IMR-90 (cell line): ENCODE data around the gene CABP7. TPM values are rescaled to one million over a fixed set of nuclear protein-coding genes. Genes with fewer than 3 reads are reported as not detected.

Experiments used
- ATAC-seq: fragments of 200-7000 bp; cut with Tn5 transposase; 2 replicates; pipeline ENCODE4 v1.9.1; 2020; ENCODE audit warnings: low read depth, mild to moderate bottlenecking, moderate library complexity
- BruUV-seq: library from RNA; stranded (reverse); fragments of 400-500 nt; replicated peaks from 2 replicates; lab custom pipeline; 2021; lab: Mats Ljungman, UMichigan
- CTCF ChIA-PET: fragments of 300-600 bp; formaldehyde crosslinking; extraction: SDS; loops from one replicate; lab custom pipeline; 2021; ENCODE audit warnings: antibody characterized with exemption; lab: Yijun Ruan, JAX
- POLR2A ChIA-PET: fragments of 300-600 bp; sonication (Branson Sonifier 250); formaldehyde crosslinking; loops from one replicate; lab custom pipeline; 2022; ENCODE audit warnings: antibody characterized with exemption; ENCODE audit not compliant: unreplicated experiment; lab: Charles Lee
- DNase-seq: peaks from one replicate; pipeline ENCODE4 v3.0.0; 2013
- H2AFZ ChIP-seq: replicated peaks from 2 replicates; pipeline ENCODE3; 2013; ENCODE audit warnings: low read length, mild to moderate bottlenecking; ENCODE audit not compliant: poor library complexity
- H2AK5ac ChIP-seq: 2 replicates; pipeline ENCODE4 v1.6.1; 2013; ENCODE audit warnings: low read depth, low read length, inconsistent platforms
- H2AK9ac ChIP-seq: replicated peaks from 2 replicates; pipeline ENCODE3; 2013; ENCODE audit warnings: mild to moderate bottlenecking, low read depth, low read length, moderate library complexity; ENCODE audit not compliant: poor library complexity
- H2BK120ac ChIP-seq: 2 replicates; pipeline ENCODE4 v1.6.1; 2013; ENCODE audit warnings: low read depth, low read length, inconsistent platforms
- H2BK15ac ChIP-seq: 3 replicates; pipeline ENCODE4 v1.6.1; 2013; ENCODE audit warnings: low read depth, low read length, inconsistent platforms
- H2BK20ac ChIP-seq: 2 replicates; pipeline ENCODE4 v1.6.1; 2013; ENCODE audit warnings: low read depth, mild to moderate bottlenecking, inconsistent platforms, low read length, moderate library complexity
- H2BK5ac ChIP-seq: 2 replicates; pipeline ENCODE4 v1.6.1; 2013; ENCODE audit warnings: mild to moderate bottlenecking, low read depth, low read length, inconsistent platforms; ENCODE audit not compliant: poor library complexity, severe bottlenecking
- H3K14ac ChIP-seq: replicated peaks from 2 replicates; pipeline ENCODE4 v1.6.1; 2013; ENCODE audit warnings: low read depth, low read length, inconsistent platforms
- H3K18ac ChIP-seq: 2 replicates; pipeline ENCODE4 v1.6.1; 2013; ENCODE audit warnings: low read depth, low read length, control low read depth
- H3K23ac ChIP-seq: 2 replicates; pipeline ENCODE4 v1.6.1; 2013; ENCODE audit warnings: low read depth, low read length, inconsistent platforms
- H3K27ac ChIP-seq: 2 replicates; pipeline ENCODE4 v1.5.1; 2013; ENCODE audit warnings: mild to moderate bottlenecking, control low read depth, low read length; ENCODE audit not compliant: insufficient read depth
- H3K27me3 ChIP-seq: 2 replicates; pipeline ENCODE4 v1.6.1; 2013; ENCODE audit warnings: low read length; ENCODE audit not compliant: control insufficient read depth, insufficient read depth
- H3K36me3 ChIP-seq: 2 replicates; pipeline ENCODE4 v1.6.1; 2013; ENCODE audit warnings: low read length, mixed read lengths; ENCODE audit not compliant: control insufficient read depth, insufficient read depth
- H3K4ac ChIP-seq: 2 replicates; pipeline ENCODE4 v1.6.1; 2013; ENCODE audit warnings: low read depth, low read length, inconsistent platforms
- H3K4me1 ChIP-seq: 2 replicates; pipeline ENCODE4 v1.6.1; 2013; ENCODE audit warnings: low read length, mixed read lengths; ENCODE audit not compliant: control insufficient read depth, insufficient read depth
- H3K4me2 ChIP-seq: 2 replicates; pipeline ENCODE4 v1.6.1; 2013; ENCODE audit warnings: low read depth, mild to moderate bottlenecking, control low read depth, low read length, moderate library complexity
- H3K4me3 ChIP-seq: 2 replicates; pipeline ENCODE4 v1.5.1; 2013; ENCODE audit warnings: low read depth, mild to moderate bottlenecking, control low read depth, low read length, moderate library complexity; ENCODE audit not compliant: insufficient read depth
- H3K56ac ChIP-seq: 2 replicates; pipeline ENCODE4 v1.6.1; 2013; ENCODE audit warnings: low read length, inconsistent platforms; ENCODE audit not compliant: insufficient read depth; ENCODE audit errors: extremely low read depth
- H3K79me1 ChIP-seq, 2 experiments: 2 replicates each; pipeline ENCODE4 v1.6.1; 2013; ENCODE audit warnings: low read length in 2 of 2, inconsistent platforms in 1 of 2, low read depth in 1 of 2
- H3K9ac ChIP-seq: 2 replicates; pipeline ENCODE4 v1.6.1; 2013; ENCODE audit warnings: low read depth, low read length, control low read depth
- H3K9me1 ChIP-seq: 2 replicates; pipeline ENCODE4 v1.6.1; 2013; ENCODE audit warnings: low read length, inconsistent platforms; ENCODE audit not compliant: insufficient read depth
- H3K9me3 ChIP-seq: 2 replicates; pipeline ENCODE4 v1.6.1; 2013; ENCODE audit warnings: low read length; ENCODE audit not compliant: control insufficient read depth, insufficient read depth
- H4K20me1 ChIP-seq: 2 replicates; pipeline ENCODE4 v1.6.1; 2013; ENCODE audit warnings: low read length, inconsistent platforms; ENCODE audit not compliant: insufficient read depth
- H4K5ac ChIP-seq: 2 replicates; pipeline ENCODE4 v1.6.1; 2013; ENCODE audit warnings: mild to moderate bottlenecking, low read depth, low read length, control low read depth
- H4K8ac ChIP-seq, 2 experiments: 2 replicates each; pipeline ENCODE4 v1.6.1; 2013; ENCODE audit warnings: low read depth in 2 of 2, low read length in 2 of 2, control low read depth in 1 of 2, inconsistent platforms in 1 of 2
- H4K91ac ChIP-seq: 2 replicates; pipeline ENCODE4 v1.6.1; 2013; ENCODE audit warnings: low read depth, low read length, inconsistent platforms; ENCODE audit not compliant: insufficient read depth
- CHD1 ChIP-seq: IDR thresholded peaks from 2 replicates; pipeline ENCODE4 v1.6.1; 2012; ENCODE audit warnings: low read depth, low read length, improper control_type of control experiment
- MAFK ChIP-seq: IDR thresholded peaks from 2 replicates; pipeline ENCODE4 v1.6.1; 2012; ENCODE audit warnings: low read depth, low read length, improper control_type of control experiment
- WGBS, 2 experiments: methylation state at CpG; one replicate each; pipeline versions ENCODE4 v1.1.5 to v1.1.7; 2013; ENCODE audit warnings: missing lambda C conversion rate in 2 of 2; ENCODE audit not compliant: insufficient read length in 1 of 2; ENCODE audit errors: extremely low coverage in 2 of 2; 5-methylcytosine and 5-hydroxymethylcytosine counted together
- dilution Hi-C: fragments of 300-500 bp; cut with HindIII; formaldehyde crosslinking; loops from one replicate; pipeline ENCODE4 v1.14.3; 2018; ENCODE audit warnings: low sequenced_read_pairs; ENCODE audit not compliant: unreplicated experiment
- in situ Hi-C: fragments of 300-500 bp; cut with MboI; formaldehyde crosslinking; loops from 3 replicates; pipeline ENCODE4 v1.14.3; 2019; ENCODE audit warnings: low sequenced_read_pairs, inconsistent platforms, mixed read lengths
- intact Hi-C: fragments of 100-400 bp; cut with micrococcal nuclease; formaldehyde crosslinking; loops from 2 replicates; pipeline ENCODE4 v1.10.0; 2022
- polyA plus RNA-seq, 3 experiments: library from polyadenylated mRNA; depleted of rRNA; stranded (reverse); fragments of >200 nt; gene quantifications; 2 replicates each; pipeline ENCODE4 v1.2.3, GENCODE V29; 2012; ENCODE audit warnings: low replicate concordance in 1 of 3
- total RNA-seq: library from RNA; depleted of rRNA; stranded (reverse); fragments of >200 nt; gene quantifications from 2 replicates; pipeline ENCODE4 v1.2.3, GENCODE V29; 2012

CABP7 gene
- total and polyA plus RNA-seq, 2 of the 4 experiments (the other 2 are of a cell fraction) = under 0.01 to 0.03 TPM

DNA sequence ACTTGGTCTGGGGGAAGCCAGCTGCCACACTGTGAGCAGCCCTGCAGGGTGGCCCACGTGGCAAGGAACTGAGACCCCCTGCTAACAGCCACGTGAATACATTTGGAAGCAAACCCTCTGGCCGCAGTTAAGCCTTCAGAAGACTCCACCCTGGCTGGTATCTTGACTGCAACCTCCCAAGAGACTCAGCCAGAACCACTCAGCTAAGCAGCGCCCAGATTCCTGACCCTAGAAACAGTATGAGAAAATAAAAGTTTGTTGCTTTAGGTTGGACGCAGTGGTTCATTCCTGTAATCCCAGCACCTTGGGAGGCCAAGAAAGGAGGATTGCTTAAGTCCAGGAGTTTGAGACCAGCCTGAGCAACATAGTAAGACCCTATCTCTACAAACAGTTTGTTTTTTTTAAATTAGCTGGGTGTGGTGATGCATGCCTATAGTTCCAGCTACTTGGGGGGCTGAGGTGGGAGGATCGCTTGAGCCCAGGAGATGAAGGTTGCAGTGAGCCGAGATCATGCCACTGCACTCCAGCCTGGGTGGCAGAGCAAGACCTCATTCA is 38.3 kb downstream of the CABP7 start:
- Histone ChIP-seq H3K4ac (no peak overlapping the region), H3K9me3 (no peaks in the 10 kb centered on the region), H2BK120ac (no peak overlapping the region), H4K20me1 (no peaks in the 10 kb centered on the region; the same call in 1 of the 2 replicates), H3K27me3 (no peaks in the 10 kb centered on the region), H2BK15ac (no peak overlapping the region), H2AK9ac (no peak overlapping the region), H3K4me3 (no peak overlapping the region), H3K56ac (no peak overlapping the region), H3K9ac (no peak overlapping the region), H3K79me1 (peaks cover 3 to 10% of the 10 kb centered on the region in 2 experiments; a peak in 3 of 4 replicates), H3K23ac (no peak overlapping the region), H3K4me2 (no peak overlapping the region), H3K27ac (no peak overlapping the region), H2AK5ac (no peak overlapping the region), H2BK20ac (no peak overlapping the region), H3K9me1 (no peaks in the 10 kb centered on the region), H2BK5ac (no peak overlapping the region), H3K18ac (no peak overlapping the region), H3K14ac (no peak overlapping the region), H4K8ac (no peak overlapping the region), H4K5ac (no peak overlapping the region), H4K91ac (no peak overlapping the region), H3K36me3 (0 out of 2 replicates have a peak, but pooled peaks cover 2% of the 10 kb centered on the region), H2AFZ (no peak overlapping the region), H3K4me1 (no peaks in the 10 kb centered on the region)
- CTCF ChIA-PET = interaction anchor here (0.6 kb wide), 2 partner anchors 14 to 22 kb away, joined by 4 read pairs; no protein-coding TSS in a partner anchor
- no peak for ATAC-seq
- intact Hi-C loops = no loop called here
- in situ Hi-C loops = no loop called here
- dilution Hi-C loops = no loop called here
- no CpG with 5 or more reads among the region's 7 CpGs for WGBS, 2 experiments
- POLR2A ChIA-PET = no interaction called here
- no TSS peak for BruUV-seq
- DNase-seq = no peak
- TF ChIP-seq CHD1 (no peak), MAFK (no peak)
